SK-N-SH treated with all-trans-retinoic acid at 6 μM for 48 hours (cell line): ENCODE data around the gene RPGRIP1.

Source experiments
- ATAC-seq: fragments of 200-7000 bp; cut with Tn5 transposase; 3 replicates; pipeline ENCODE4 v1.9.1; 2020; ENCODE audit warnings: mild to moderate bottlenecking, moderate library complexity
- CREB5 ChIP-seq: fragments of 250-450 bp; sonication (Bioruptor Pico); IDR thresholded peaks from 2 replicates; pipeline ENCODE4 v1.5.1; 2020; ENCODE audit warnings: low read depth, mild to moderate bottlenecking, moderate library complexity
- CSDC2 ChIP-seq: fragments of 250-450 bp; sonication (Bioruptor Pico); IDR thresholded peaks from 2 replicates; pipeline ENCODE4 v1.5.0; 2020; ENCODE audit warnings: mild to moderate bottlenecking, moderate library complexity
- ESRRG ChIP-seq: fragments of 250-450 bp; sonication (Bioruptor Pico); IDR thresholded peaks from 2 replicates; pipeline ENCODE4 v1.6.1; 2021; ENCODE audit warnings: mild to moderate bottlenecking
- GLIS3 ChIP-seq: fragments of 250-450 bp; sonication (Bioruptor Pico); IDR thresholded peaks from 2 replicates; pipeline ENCODE4 v1.5.0; 2020; ENCODE audit warnings: mild to moderate bottlenecking, moderate library complexity
- ISL1 ChIP-seq: fragments of 250-450 bp; sonication (Bioruptor Pico); IDR thresholded peaks from 2 replicates; pipeline ENCODE4 v2.1.2; 2022; ENCODE audit warnings: mild to moderate bottlenecking, moderate library complexity
- POU6F1 ChIP-seq: fragments of 250-450 bp; sonication (Bioruptor Pico); IDR thresholded peaks from 2 replicates; pipeline ENCODE4 v1.8.0; 2021; ENCODE audit warnings: low read depth, mild to moderate bottlenecking, moderate library complexity, borderline replicate concordance
- PPARA ChIP-seq: fragments of 250-450 bp; sonication (Bioruptor Pico); IDR thresholded peaks from 2 replicates; pipeline ENCODE4 v1.5.0; 2020; ENCODE audit warnings: mild to moderate bottlenecking, borderline replicate concordance
- RARB ChIP-seq: fragments of 250-450 bp; sonication (Bioruptor Pico); IDR thresholded peaks from 2 replicates; pipeline ENCODE4 v1.8.0; 2021; ENCODE audit warnings: mild to moderate bottlenecking, moderate library complexity
- ZFP30 ChIP-seq: fragments of 450-650 bp; formaldehyde crosslinking; IDR thresholded peaks from 2 replicates; pipeline ENCODE4 v1.5.0; 2022; ENCODE audit warnings: mild to moderate bottlenecking, moderate library complexity
- ZNF565 ChIP-seq: fragments of 450-650 bp; formaldehyde crosslinking; conservative IDR thresholded peaks from 2 replicates; pipeline ENCODE4 v1.5.0; 2020; ENCODE audit warnings: low read depth, mild to moderate bottlenecking, moderate library complexity
- ZNF70 ChIP-seq: fragments of 450-650 bp; formaldehyde crosslinking; IDR thresholded peaks from 2 replicates; pipeline ENCODE4 v1.5.0; 2020; ENCODE audit warnings: mild to moderate bottlenecking, moderate library complexity
- ZNF8 ChIP-seq: fragments of 450-650 bp; formaldehyde crosslinking; IDR thresholded peaks from 2 replicates; pipeline ENCODE4 v1.5.0; 2020; ENCODE audit warnings: mild to moderate bottlenecking, moderate library complexity
- TF ChIP-seq, protein P1 (sequence below): fragments of 250-450 bp; sonication (Bioruptor Pico); IDR thresholded peaks from 2 replicates; pipeline ENCODE4 v1.5.1; 2021; ENCODE audit warnings: mild to moderate bottlenecking, moderate library complexity
- TF ChIP-seq, protein P2 (sequence below): fragments of 250-450 bp; sonication (Bioruptor Pico); IDR thresholded peaks from 2 replicates; pipeline ENCODE4 v1.8.0; 2020; ENCODE audit warnings: mild to moderate bottlenecking, moderate library complexity, borderline replicate concordance
- TF ChIP-seq, protein P3 (sequence below): fragments of 250-450 bp; sonication (Bioruptor Pico); IDR thresholded peaks from 2 replicates; pipeline ENCODE4 v1.5.0; 2020; ENCODE audit warnings: mild to moderate bottlenecking, moderate library complexity

RPGRIP1 gene

DNA sequence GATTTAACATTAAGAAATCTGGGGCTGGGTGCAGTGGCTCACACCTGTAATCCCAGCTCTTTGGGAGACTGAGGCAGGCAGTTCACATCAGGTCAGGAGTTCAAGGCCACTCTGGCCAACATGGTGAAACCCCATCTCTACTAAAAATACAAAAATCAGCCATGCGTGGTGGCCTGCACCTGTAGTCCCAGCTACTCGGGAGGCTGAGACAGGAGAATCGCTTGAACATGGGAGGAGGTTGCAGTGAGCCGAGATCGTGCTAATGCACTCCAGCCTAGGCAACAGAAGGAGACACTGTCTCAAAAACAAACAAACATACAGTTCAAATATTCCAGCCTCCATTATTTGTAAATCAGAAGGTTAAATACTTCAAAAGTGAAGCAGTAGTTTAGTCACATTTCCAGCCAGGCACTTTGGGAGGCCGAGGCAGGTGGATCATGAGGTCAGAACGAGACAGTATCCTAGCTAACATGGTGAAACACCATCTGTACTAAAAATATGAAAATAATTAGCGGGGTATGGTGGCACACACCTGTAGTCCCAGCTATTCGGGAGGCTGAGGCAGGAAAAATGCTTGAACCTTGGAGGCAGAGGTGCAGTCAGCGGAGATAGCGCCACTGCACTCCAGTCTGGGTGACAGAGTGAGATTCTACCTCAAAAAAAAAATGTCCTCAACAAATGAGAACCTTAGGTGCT is 40.9 kb upstream of the RPGRIP1 start:
- ATAC-seq: no peak

GRCh38 chr14:21240417-21240816 is 39.5 kb upstream of the RPGRIP1 start:
- ATAC-seq: no peak

More for the DNA sequence above, 40.9 kb upstream of the RPGRIP1 start:
- no peak for TF ChIP-seq CREB5 (CRISPR knock-in tag)
- TF ChIP-seq, protein P1, sequence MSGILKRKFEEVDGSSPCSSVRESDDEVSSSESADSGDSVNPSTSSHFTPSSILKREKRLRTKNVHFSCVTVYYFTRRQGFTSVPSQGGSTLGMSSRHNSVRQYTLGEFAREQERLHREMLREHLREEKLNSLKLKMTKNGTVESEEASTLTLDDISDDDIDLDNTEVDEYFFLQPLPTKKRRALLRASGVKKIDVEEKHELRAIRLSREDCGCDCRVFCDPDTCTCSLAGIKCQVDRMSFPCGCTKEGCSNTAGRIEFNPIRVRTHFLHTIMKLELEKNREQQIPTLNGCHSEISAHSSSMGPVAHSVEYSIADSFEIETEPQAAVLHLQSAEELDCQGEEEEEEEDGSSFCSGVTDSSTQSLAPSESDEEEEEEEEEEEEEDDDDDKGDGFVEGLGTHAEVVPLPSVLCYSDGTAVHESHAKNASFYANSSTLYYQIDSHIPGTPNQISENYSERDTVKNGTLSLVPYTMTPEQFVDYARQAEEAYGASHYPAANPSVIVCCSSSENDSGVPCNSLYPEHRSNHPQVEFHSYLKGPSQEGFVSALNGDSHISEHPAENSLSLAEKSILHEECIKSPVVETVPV (CRISPR knock-in tag): no peak
- no peak for TF ChIP-seq PPARA (CRISPR knock-in tag)
- TF ChIP-seq, protein P2, sequence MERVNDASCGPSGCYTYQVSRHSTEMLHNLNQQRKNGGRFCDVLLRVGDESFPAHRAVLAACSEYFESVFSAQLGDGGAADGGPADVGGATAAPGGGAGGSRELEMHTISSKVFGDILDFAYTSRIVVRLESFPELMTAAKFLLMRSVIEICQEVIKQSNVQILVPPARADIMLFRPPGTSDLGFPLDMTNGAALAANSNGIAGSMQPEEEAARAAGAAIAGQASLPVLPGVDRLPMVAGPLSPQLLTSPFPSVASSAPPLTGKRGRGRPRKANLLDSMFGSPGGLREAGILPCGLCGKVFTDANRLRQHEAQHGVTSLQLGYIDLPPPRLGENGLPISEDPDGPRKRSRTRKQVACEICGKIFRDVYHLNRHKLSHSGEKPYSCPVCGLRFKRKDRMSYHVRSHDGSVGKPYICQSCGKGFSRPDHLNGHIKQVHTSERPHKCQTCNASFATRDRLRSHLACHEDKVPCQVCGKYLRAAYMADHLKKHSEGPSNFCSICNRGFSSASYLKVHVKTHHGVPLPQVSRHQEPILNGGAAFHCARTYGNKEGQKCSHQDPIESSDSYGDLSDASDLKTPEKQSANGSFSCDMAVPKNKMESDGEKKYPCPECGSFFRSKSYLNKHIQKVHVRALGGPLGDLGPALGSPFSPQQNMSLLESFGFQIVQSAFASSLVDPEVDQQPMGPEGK (CRISPR knock-in tag): no peak
- no peak for TF ChIP-seq ZNF70
- TF ChIP-seq RARB (CRISPR knock-in tag): no peak
- no peak for TF ChIP-seq CSDC2
- no peak for TF ChIP-seq ISL1 (CRISPR knock-in tag)
- TF ChIP-seq, protein P3, sequence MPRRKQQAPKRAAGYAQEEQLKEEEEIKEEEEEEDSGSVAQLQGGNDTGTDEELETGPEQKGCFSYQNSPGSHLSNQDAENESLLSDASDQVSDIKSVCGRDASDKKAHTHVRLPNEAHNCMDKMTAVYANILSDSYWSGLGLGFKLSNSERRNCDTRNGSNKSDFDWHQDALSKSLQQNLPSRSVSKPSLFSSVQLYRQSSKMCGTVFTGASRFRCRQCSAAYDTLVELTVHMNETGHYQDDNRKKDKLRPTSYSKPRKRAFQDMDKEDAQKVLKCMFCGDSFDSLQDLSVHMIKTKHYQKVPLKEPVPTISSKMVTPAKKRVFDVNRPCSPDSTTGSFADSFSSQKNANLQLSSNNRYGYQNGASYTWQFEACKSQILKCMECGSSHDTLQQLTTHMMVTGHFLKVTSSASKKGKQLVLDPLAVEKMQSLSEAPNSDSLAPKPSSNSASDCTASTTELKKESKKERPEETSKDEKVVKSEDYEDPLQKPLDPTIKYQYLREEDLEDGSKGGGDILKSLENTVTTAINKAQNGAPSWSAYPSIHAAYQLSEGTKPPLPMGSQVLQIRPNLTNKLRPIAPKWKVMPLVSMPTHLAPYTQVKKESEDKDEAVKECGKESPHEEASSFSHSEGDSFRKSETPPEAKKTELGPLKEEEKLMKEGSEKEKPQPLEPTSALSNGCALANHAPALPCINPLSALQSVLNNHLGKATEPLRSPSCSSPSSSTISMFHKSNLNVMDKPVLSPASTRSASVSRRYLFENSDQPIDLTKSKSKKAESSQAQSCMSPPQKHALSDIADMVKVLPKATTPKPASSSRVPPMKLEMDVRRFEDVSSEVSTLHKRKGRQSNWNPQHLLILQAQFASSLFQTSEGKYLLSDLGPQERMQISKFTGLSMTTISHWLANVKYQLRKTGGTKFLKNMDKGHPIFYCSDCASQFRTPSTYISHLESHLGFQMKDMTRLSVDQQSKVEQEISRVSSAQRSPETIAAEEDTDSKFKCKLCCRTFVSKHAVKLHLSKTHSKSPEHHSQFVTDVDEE (CRISPR knock-in tag): no peak
- TF ChIP-seq ZFP30: no peak
- no peak for TF ChIP-seq GLIS3
- TF ChIP-seq, all 23 proteins: peak for 0

DNA sequence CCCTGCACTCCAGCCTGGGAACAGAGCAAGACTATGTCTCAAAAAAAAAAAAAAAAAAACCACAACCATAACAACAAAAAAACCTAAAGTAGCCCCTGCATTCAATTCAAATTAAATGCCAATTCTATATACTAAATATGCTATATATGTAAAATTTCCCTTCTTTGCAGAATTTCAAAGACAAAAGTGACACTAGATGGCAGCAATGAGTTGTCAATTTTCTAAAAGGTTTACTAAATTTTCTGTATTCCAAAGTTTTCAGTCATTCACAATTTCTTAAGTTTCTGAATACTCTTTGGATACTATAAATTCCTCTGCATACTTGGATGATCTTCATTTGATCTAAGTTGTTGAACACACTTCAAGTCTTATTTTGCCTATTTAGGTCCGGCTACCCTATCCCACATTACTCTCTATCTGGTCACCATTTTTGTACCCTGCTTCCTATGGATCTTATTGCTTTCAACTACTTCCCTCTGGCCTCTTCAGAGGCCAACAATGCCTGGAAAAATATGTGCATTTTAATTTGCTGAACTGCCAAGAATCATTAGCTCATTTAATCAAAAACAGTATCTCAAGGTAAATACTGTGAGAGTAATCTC is 38.6 kb upstream of the RPGRIP1 start:
- TF ChIP-seq, protein P2 (CRISPR knock-in tag): no peak
- TF ChIP-seq POU6F1: 0 out of 2 replicates have a peak, but pooled peaks have one; percentile 22
- ATAC-seq: peak; percentile 53

More at GRCh38 chr14:21240417-21240816, 39.5 kb upstream of the RPGRIP1 start:
- no peak for TF ChIP-seq ISL1 (CRISPR knock-in tag)
- no peak for TF ChIP-seq ZFP30
- TF ChIP-seq ZNF565 (CRISPR knock-in tag): no peak
- no peak for TF ChIP-seq RARB (CRISPR knock-in tag)
- TF ChIP-seq ZNF8 (CRISPR knock-in tag): no peak
- TF ChIP-seq ESRRG: no peak
- TF ChIP-seq, protein P3 (CRISPR knock-in tag): no peak
- TF ChIP-seq CSDC2: no peak
- TF ChIP-seq, all 23 proteins: peak for 0
